ENCODE measurements around the gene FAM32A. TPM values are rescaled to one million over a fixed set of nuclear protein-coding genes. Genes with fewer than 3 reads are reported as not detected.

FAM32A gene
- total RNA-seq, 1 donor = 89.1 TPM

DNA sequence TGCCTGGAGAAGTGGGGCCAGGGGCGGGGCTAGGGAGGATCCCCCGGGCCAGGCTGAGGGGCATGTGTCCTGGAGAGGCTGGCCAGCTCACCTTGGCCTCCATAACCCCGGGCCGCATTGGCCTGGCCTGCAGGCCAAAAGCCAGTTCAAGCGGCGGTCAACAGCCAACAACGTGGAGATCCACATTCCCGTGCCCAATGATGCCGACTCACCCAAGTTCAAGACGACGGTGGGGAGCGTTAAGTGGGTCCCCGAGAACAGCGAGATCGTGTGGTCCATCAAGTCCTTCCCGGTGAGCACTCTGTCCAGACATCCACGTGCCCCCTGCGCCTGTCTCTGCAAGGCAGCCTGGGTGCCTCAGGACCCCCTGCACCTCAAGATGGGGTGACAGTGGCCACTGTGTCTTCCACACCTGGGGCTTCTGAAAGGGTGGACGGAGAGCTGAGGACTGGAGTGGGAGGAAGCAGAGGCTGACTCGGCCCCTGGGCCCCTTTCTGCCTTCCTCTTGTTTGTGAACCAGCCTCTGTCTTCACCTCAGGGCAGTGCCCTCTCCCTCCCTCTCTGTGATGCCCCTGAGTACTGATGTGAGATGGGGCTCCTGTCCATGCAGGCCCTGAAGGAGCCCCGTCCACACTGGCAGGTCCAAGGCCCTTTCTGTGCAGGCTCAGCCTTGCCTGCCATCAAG, 43.6 kb downstream of the FAM32A start:
- TF ChIP-seq, protein P1, sequence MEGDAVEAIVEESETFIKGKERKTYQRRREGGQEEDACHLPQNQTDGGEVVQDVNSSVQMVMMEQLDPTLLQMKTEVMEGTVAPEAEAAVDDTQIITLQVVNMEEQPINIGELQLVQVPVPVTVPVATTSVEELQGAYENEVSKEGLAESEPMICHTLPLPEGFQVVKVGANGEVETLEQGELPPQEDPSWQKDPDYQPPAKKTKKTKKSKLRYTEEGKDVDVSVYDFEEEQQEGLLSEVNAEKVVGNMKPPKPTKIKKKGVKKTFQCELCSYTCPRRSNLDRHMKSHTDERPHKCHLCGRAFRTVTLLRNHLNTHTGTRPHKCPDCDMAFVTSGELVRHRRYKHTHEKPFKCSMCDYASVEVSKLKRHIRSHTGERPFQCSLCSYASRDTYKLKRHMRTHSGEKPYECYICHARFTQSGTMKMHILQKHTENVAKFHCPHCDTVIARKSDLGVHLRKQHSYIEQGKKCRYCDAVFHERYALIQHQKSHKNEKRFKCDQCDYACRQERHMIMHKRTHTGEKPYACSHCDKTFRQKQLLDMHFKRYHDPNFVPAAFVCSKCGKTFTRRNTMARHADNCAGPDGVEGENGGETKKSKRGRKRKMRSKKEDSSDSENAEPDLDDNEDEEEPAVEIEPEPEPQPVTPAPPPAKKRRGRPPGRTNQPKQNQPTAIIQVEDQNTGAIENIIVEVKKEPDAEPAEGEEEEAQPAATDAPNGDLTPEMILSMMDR (IDR thresholded peaks at IDR 0.05; ENCODE audit: insufficient read depth, low read length) = no peak
- no peak for DNase-seq (ENCODE audit: low read depth)
- H3K4me3 ChIP-seq (ENCODE audit: low read depth, low read length) = no peak overlapping the region

DNA sequence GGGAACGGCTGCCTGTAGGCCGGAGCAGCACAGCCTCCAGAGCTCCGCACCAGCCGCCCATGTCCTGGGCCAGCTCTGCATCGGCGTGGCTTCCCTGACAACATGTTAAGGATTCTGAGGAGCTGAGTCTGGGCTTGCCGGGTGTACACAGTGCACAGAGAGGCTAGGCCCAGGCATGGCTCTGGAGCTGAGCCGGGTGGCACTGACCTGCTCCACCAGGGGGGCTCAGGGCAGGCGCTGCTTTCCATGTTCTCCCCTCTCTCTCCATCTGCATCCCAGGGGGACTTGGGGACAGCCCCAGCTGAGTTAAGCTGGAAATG, 44.1 kb downstream of the FAM32A start:
- H3K4me3 ChIP-seq (ENCODE audit: low read depth, low read length) = no peak overlapping the region
- no peak for DNase-seq (ENCODE audit: low read depth)
- TF ChIP-seq, protein P1 (IDR thresholded peaks at IDR 0.05; ENCODE audit: insufficient read depth, low read length) = no peak

DNA sequence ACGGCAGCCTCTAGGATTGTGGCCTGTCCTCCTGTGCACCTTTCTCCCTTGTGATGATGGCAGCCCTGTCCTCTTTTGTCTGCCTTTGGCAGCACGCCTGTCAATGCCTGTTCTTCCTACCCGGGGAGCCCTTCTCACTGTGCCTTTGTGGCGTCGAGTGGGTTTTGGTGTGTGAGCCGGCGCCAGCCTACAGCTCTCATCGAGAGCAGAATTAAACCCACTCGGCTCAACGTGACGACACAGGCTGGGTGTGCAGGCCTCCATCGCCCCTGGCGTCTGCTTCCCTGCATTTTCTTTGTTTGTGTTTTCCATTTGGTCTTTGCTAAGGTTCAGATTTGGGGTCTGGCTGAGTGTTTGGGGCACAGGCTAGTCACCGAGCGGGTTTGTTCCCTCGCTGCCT, 46.9 kb downstream of the FAM32A start:
- TF ChIP-seq, protein P1 (IDR thresholded peaks at IDR 0.05; ENCODE audit: insufficient read depth, low read length) = no peak
- no peak overlapping the region for H3K4me3 ChIP-seq (ENCODE audit: low read depth, low read length)
- DNase-seq (ENCODE audit: low read depth) = no peak

DNA sequence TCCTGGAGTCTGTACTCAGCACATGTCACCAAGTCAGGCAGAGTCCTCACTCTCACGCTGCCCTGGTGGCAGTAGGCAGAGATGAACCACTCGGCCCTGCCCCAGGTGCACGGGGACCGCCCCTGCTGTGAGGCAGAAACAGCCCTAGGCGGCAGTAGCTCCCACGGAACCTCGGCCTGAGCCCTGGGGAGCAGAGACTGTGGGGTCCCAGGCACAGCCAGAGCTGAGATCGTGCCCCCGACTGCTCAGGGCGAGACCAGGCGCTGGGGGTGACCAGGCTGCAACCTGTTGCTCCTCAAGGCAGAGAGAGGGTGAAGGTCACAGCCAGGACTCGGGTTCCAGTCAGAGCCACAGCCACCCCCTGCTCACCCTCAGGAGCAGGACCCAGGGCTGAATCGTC, 47.4 kb downstream of the FAM32A start:
- H3K4me3 ChIP-seq (ENCODE audit: low read depth, low read length) = no peak overlapping the region
- TF ChIP-seq, protein P1 (IDR thresholded peaks at IDR 0.05; ENCODE audit: insufficient read depth, low read length) = no peak
- DNase-seq (ENCODE audit: low read depth) = no peak

DNA sequence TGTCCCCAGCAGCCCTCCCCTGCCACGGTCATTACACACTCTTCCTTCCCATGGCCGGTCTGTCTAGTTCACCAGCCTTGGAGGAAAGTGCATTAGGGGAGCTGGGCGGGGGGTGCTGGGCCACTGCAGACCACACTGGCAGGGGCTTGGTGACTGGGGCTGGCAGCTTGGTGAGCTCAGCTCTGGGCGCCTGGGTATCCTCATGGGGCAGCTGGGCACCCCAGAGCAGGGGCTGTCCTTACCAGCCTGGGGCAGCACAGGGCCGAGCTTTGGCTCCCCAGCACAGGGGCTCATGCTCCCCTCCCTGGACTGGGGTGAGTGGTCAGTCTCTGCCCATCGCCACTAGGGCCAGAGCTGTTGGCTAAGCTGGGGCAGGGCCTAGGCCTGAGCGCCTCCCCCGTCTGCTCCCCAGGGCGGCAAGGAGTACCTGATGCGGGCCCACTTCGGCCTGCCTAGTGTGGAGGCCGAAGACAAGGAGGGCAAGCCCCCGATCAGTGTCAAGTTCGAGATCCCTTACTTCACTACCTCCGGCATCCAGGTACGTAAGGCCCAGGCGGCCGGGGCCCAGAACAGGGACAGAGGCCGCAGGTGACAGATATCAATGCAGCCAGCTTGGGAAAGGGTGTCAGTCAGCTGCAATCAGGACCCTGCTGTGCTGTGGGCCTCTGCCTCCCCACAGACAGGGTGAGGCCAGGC, 48.0 kb downstream of the FAM32A start:
- no peak overlapping the region for H3K4me3 ChIP-seq (ENCODE audit: low read depth, low read length)
- TF ChIP-seq, protein P1 (IDR thresholded peaks at IDR 0.05; ENCODE audit: insufficient read depth, low read length) = no peak
- DNase-seq (ENCODE audit: low read depth) = no peak

DNA sequence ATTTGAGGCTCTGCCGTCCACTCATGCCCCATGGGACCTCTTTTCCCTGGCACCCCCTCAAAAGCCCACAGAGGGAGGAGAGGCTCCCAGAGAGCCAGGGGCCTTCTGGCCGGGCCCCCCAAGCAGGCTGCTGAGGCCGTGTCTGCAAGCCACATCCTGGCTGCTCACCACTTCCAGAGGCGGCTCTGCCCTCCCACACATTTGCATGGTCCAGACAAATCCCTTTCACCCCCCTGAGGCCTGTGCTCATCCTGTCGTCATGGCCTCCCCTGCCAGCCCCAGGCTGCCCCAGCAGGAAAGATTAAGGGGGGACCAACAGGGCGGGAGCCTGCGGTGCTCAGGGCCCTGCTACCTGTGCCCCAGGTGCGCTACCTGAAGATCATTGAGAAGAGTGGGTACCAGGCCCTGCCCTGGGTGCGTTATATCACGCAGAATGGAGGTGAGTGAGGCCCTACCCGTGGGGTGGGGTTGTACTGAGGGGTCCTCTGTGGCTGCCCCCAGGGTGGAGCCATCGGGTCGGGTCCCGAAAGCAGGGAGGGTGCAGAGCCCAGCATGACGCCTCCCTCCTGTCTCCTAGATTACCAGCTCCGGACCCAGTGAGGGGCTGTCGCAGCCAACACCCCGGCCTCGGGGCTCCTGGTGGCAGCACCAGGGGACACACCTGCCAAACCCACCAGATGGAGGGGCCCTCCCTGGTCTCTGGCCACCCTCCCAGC, 48.8 kb downstream of the FAM32A start:
- TF ChIP-seq, protein P1 (IDR thresholded peaks at IDR 0.05; ENCODE audit: insufficient read depth, low read length) = no peak
- no peak for DNase-seq (ENCODE audit: low read depth)
- H3K4me3 ChIP-seq (ENCODE audit: low read depth, low read length) = no peak overlapping the region

All from fibroblast of the aortic adventitia (primary cell).